Breast epithelium (tissue), 3 donors: Measurements from ENCODE around the gene CHEK1.

Experiments used
- POLR2A ChIP-seq: fragments of 450-650 bp; IDR thresholded peaks from one replicate; pipeline ENCODE4 v1.6.1; 2016; ENCODE audit warnings: antibody characterized with exemption, mild to moderate bottlenecking, moderate library complexity
- POLR2AphosphoS5 ChIP-seq, 3 donors: sonication (generic); formaldehyde crosslinking; IDR thresholded peaks; one replicate each; pipeline ENCODE4 v1.6.1; 2017; ENCODE audit warnings: antibody characterized with exemption in 3 of 3
- TF ChIP-seq, protein P1 (sequence below), 3 donors: fragments of 450-650 bp; IDR thresholded peaks; one replicate each; pipeline ENCODE4 v1.5.1; 2016 to 2017; ENCODE audit warnings: antibody characterized with exemption in 3 of 3, mild to moderate bottlenecking in 3 of 3, moderate library complexity in 3 of 3

- TF ChIP-seq, protein P1, sequence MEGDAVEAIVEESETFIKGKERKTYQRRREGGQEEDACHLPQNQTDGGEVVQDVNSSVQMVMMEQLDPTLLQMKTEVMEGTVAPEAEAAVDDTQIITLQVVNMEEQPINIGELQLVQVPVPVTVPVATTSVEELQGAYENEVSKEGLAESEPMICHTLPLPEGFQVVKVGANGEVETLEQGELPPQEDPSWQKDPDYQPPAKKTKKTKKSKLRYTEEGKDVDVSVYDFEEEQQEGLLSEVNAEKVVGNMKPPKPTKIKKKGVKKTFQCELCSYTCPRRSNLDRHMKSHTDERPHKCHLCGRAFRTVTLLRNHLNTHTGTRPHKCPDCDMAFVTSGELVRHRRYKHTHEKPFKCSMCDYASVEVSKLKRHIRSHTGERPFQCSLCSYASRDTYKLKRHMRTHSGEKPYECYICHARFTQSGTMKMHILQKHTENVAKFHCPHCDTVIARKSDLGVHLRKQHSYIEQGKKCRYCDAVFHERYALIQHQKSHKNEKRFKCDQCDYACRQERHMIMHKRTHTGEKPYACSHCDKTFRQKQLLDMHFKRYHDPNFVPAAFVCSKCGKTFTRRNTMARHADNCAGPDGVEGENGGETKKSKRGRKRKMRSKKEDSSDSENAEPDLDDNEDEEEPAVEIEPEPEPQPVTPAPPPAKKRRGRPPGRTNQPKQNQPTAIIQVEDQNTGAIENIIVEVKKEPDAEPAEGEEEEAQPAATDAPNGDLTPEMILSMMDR (IDR thresholded peaks at IDR 0.05): no peak
- no peak for TF ChIP-seq POLR2A
- peak; percentile 85 to 90 (median 86) for TF ChIP-seq POLR2AphosphoS5 (IDR thresholded peaks at IDR 0.05)
Observed at GRCh38 chr11:125625630-125626287, 796 bp downstream of the CHEK1 start.
